ENCODE data around the gene RTKN.

Gene RTKN

DNA sequence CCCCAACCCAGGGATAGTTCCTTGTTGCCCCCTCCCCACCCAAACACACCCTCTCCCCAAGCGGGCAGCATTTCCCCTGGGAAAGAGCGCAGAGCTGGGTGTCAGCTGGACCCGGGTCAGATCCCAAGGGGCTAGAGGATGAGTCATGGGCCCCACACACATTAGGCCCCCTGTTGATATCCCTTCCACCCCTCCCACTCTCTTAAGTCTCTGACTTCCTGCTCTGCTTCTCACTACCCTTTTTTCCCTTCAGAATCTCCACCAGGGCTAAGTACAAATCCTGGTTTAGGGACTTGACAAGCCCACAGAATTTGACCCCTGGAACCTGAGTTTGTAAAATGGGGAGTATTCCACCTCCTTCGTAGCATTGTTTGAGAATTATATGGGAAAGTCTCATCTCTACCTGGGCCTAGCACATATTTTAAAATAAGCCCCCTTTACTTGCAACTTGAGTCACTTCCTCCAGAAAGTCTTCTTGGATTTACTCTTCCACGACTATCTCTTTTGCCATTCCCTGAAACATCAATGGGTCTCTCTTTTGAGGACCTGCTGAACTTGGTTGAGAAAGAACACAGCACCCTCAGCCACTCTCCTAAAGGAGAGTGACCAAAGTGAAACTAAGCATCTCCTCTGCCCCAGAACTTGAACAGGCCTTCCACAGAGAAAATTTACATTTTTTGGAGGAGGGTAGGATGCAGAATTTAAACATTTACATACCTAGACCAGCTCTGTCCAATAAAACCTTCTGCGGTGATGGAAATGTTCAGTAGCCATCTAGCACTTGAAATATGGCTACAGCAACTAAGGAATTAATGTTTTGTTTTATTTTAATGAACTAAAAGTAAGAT, 4.7 kb downstream of the RTKN start:
- peaks cover 31% of the 10 kb centered on the region for H3K4me1 ChIP-seq (ENCODE audit: insufficient read depth, low read length)
- H3K9me3 ChIP-seq (ENCODE audit: control insufficient read depth, insufficient read depth, low read length) = no peaks in the 10 kb centered on the region
- 0 out of 2 replicates have a peak, but pooled peaks cover under 1% of the 10 kb centered on the region for H3K36me3 ChIP-seq (ENCODE audit: insufficient read depth, low read length)
- peak overlapping the region; percentile 14; the same call in 1 of the 2 replicates for H3K9ac ChIP-seq (ENCODE audit: low read depth, low read length)

DNA sequence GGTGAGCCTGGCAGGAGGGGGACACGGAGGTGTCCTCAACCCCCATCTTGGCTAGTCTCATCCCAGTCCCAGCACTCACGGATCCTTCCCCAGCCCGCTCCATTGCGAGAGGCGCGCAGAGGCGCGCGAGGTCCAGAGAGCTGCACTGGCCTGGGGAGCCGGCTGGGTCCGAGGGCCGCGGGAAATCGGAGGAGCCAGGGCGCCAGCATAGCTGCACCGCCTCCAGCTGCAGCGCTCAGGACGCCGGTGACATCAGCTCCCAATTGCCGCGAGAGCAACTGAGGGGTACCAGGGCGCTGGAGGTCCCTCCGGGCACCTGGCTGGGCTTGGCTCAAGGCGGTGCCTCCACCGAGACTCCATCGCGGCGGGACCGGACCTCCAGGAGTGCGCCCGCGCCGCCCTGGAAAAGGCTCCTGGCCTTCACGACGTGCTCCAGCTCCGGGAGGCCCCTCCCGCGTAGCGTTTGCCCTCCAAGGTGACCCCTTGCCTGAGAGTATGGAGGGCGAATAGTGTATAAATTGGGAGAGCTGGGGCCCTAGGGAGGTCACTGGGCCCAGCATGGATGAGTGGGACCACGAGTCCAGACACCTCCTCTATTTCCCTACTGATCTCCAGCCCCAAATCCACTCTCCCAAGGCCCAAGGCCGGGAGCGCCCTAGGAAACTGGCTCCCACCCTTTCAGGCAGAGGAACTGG, 5.5 kb downstream of the RTKN start:
- peak overlapping the region; percentile 14; the same call in 1 of the 2 replicates for H3K9ac ChIP-seq (ENCODE audit: low read depth, low read length)
- no peaks in the 10 kb centered on the region for H3K9me3 ChIP-seq (ENCODE audit: control insufficient read depth, insufficient read depth, low read length)
- H3K36me3 ChIP-seq (ENCODE audit: insufficient read depth, low read length) = peaks cover 8% of the 10 kb centered on the region; the same call in 1 of the 2 replicates
- H3K4me1 ChIP-seq (ENCODE audit: insufficient read depth, low read length) = peaks cover 31% of the 10 kb centered on the region

DNA sequence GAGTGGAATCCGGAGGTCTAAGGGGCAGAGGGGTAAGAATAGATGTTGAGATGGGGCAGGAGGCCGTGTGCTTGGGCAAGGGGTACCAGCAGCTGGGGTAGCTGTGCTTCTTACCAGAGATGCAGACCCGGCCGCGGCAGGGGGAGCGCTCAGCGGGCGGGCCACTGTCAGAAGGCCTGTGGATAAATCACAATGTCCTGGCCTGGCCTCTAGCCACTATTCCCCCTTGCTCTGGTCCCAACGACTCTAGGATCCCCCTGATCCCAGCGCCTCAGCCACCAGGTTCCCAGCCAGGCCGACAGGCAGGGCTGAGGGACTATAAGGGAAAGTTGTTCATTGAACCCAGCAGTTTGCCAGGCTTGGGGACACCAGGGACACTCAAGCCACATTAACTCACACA, 11.2 kb downstream of the RTKN start:
- H3K9me3 ChIP-seq (ENCODE audit: control insufficient read depth, insufficient read depth, low read length) = no peaks in the 10 kb centered on the region
- 0 out of 2 replicates have a peak, but pooled peaks cover 3% of the 10 kb centered on the region for H3K4me1 ChIP-seq (ENCODE audit: insufficient read depth, low read length)
- H3K36me3 ChIP-seq (ENCODE audit: insufficient read depth, low read length) = peaks cover 20% of the 10 kb centered on the region
- H3K9ac ChIP-seq (ENCODE audit: low read depth, low read length) = no peak overlapping the region

DNA sequence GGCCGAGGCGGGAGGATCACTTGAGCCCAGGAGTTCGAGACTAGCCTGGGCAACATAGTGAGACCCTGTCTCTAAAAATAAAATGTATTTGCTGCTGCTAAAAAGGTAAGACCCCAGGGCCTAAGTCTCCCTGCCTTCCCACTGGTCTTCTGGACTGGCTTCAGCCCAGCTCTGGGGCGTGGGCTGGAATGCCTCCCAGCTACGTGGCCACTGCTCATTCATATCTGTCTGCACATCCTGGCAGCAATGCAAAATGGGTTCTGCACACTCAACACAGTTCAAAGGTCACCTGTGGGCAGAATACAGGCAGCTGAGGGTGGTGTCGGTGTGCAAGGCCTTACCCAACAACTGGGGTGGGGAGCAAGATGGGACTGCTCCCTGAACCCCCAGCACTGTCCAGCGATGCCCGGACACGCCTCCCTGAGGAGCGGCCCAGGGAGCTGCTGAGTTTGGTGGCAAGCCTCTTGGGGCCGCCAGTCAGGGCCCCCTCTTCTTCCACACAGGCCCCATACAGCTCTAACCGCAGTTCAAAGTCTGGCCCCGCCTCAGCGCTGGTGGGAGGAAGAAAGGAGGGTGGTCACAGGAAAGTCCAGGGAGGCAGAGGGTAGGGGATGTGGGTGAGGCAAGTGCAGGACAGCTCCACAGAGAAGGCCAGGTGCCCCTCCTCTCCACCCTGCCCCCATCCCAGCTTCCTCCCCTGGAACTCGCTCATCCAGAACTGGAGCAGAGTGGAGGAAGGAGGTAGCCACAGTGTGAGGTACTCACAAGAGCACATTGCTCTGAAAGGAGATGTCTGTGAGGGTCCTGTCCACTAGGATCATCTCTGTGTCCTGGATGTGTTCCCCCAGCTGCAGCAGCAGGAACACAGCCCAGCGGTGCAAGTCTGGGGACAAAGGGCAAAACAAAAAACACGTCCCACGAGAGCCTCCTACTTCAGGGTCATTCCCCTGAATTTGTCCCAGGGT, 12.0 kb downstream of the RTKN start:
- Histone ChIP-seq H3K9ac (ENCODE audit: low read depth, low read length) (no peak overlapping the region), H3K4me1 (ENCODE audit: insufficient read depth, low read length) (0 out of 2 replicates have a peak, but pooled peaks cover 3% of the 10 kb centered on the region), H3K36me3 (ENCODE audit: insufficient read depth, low read length) (peaks cover 20% of the 10 kb centered on the region), H3K9me3 (ENCODE audit: control insufficient read depth, insufficient read depth, low read length) (no peaks in the 10 kb centered on the region)

- Histone ChIP-seq H3K9me3 (ENCODE audit: control insufficient read depth, insufficient read depth, low read length) (no peaks in the 10 kb centered on the region), H3K36me3 (ENCODE audit: insufficient read depth, low read length) (peaks cover 20% of the 10 kb centered on the region), H3K4me1 (ENCODE audit: insufficient read depth, low read length) (0 out of 2 replicates have a peak, but pooled peaks cover 3% of the 10 kb centered on the region), H3K9ac (ENCODE audit: low read depth, low read length) (no peak overlapping the region)
These were observed 13.1 kb downstream of the RTKN start for GRCh38 chr2:74428675-74429074.

GRCh38 chr2:74427551-74427950, 14.2 kb downstream of the RTKN start:
- Histone ChIP-seq H3K36me3 (ENCODE audit: insufficient read depth, low read length) (peaks cover 20% of the 10 kb centered on the region), H3K4me1 (ENCODE audit: insufficient read depth, low read length) (0 out of 2 replicates have a peak, but pooled peaks cover 3% of the 10 kb centered on the region), H3K9ac (ENCODE audit: low read depth, low read length) (no peak overlapping the region), H3K9me3 (ENCODE audit: control insufficient read depth, insufficient read depth, low read length) (no peaks in the 10 kb centered on the region)

GRCh38 chr2:74426181-74426758, 15.5 kb downstream of the RTKN start:
- Histone ChIP-seq H3K36me3 (ENCODE audit: insufficient read depth, low read length) (peaks cover 12% of the 10 kb centered on the region), H3K4me1 (ENCODE audit: insufficient read depth, low read length) (0 out of 2 replicates have a peak, but pooled peaks cover 3% of the 10 kb centered on the region), H3K9me3 (ENCODE audit: control insufficient read depth, insufficient read depth, low read length) (no peaks in the 10 kb centered on the region)

GRCh38 chr2:74425523-74425922, 16.2 kb downstream of the RTKN start:
- H3K9ac ChIP-seq (ENCODE audit: low read depth, low read length) = no peak overlapping the region
- H3K4me1 ChIP-seq (ENCODE audit: insufficient read depth, low read length) = 0 out of 2 replicates have a peak, but pooled peaks cover 3% of the 10 kb centered on the region
- no peaks in the 10 kb centered on the region for H3K9me3 ChIP-seq (ENCODE audit: control insufficient read depth, insufficient read depth, low read length)
- H3K36me3 ChIP-seq (ENCODE audit: insufficient read depth, low read length) = peaks cover 10% of the 10 kb centered on the region

More at GRCh38 chr2:74426181-74426758, 15.5 kb downstream of the RTKN start:
- H3K9ac ChIP-seq (ENCODE audit: low read depth, low read length) = no peak overlapping the region

DNA sequence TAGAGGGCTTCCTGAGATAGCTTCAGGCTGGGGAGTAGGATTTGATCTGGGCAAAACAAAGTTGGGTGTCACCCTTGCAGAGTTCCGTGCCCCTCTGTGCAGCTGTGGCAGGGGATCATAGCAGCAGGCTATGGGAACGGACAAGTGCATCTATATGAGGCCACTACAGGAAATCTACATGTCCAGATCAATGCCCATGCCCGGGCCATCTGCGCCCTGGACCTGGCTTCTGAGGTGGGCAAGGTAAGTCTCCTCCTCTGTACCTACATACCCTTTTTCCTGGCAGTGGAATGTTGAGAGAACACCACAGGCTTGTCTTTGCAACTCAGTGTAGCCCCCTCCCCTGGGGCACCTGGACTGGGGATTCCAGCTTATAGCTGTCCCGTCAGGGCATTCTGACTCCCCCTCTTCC, 16.7 kb downstream of the RTKN start:
- Histone ChIP-seq H3K36me3 (ENCODE audit: insufficient read depth, low read length) (peaks cover 10% of the 10 kb centered on the region), H3K4me1 (ENCODE audit: insufficient read depth, low read length) (0 out of 2 replicates have a peak, but pooled peaks cover 3% of the 10 kb centered on the region), H3K9ac (ENCODE audit: low read depth, low read length) (no peak overlapping the region), H3K9me3 (ENCODE audit: control insufficient read depth, insufficient read depth, low read length) (no peaks in the 10 kb centered on the region)

- no peaks in the 10 kb centered on the region for H3K9me3 ChIP-seq (ENCODE audit: control insufficient read depth, insufficient read depth, low read length)
- H3K4me1 ChIP-seq (ENCODE audit: insufficient read depth, low read length) = 0 out of 2 replicates have a peak, but pooled peaks cover 3% of the 10 kb centered on the region
- H3K9ac ChIP-seq (ENCODE audit: low read depth, low read length) = no peak overlapping the region
- peaks cover 10% of the 10 kb centered on the region for H3K36me3 ChIP-seq (ENCODE audit: insufficient read depth, low read length)
These were observed 17.4 kb downstream of the RTKN start for GRCh38 chr2:74424139-74424992.

DNA sequence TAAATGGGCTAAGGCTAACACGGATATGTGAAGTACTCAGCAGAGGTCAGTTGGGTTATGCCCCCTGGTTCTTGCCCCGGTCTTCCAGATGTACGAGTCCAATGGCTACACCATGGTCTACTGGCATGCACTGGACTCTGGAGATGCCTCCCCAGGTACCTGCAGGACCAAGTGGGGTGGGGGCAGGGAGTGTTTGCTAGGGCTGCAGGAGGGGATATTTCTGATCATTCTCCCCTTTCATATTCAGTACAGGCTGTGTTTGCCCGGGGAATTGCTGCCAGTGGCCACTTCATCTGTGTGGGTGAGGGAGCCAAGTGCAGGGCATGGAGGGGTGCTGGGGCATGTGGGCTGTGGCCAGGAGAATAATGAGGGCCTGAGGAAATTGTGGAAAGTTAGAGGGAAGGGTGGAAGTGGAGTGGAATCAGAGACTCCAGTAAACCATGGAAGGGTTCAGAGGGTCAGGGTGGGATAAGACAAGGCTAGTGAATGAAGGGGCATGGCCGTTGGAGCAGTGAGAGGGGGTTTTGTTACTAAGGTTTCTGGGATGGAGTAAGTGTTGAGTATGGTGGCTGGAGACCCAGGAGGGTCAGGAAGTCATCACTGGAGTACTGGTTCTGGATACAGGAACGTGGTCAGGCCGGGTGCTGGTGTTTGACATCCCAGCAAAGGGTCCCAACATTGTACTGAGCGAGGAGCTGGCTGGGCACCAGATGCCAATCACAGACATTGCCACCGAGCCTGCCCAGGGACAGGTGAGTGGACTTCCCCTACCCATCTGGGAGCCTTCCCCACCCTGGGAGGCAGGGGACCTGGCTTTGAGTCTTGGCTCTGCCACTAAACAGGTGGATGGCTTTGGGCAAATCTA, 18.3 kb downstream of the RTKN start:
- Histone ChIP-seq H3K36me3 (ENCODE audit: insufficient read depth, low read length) (peaks cover 8% of the 10 kb centered on the region), H3K4me1 (ENCODE audit: insufficient read depth, low read length) (0 out of 2 replicates have a peak, but pooled peaks cover 3% of the 10 kb centered on the region), H3K9ac (ENCODE audit: low read depth, low read length) (no peak overlapping the region)

GRCh38 chr2:74421221-74421870, 20.4 kb downstream of the RTKN start, which contains the start of the genes C2orf81 and WDR54:
TSS of gene C2orf81 (minus strand) at chr2:74421619. CDS start at chr2:74421560, 59 bp downstream.
TSS of gene WDR54 (plus strand) at chr2:74421730. CDS start at chr2:74422154, 424 bp downstream.
- Histone ChIP-seq H3K9me3 (ENCODE audit: control insufficient read depth, insufficient read depth, low read length) (no peaks in the 10 kb centered on the region), H3K4me1 (ENCODE audit: insufficient read depth, low read length) (no peaks in the 10 kb centered on the region), H3K36me3 (ENCODE audit: insufficient read depth, low read length) (no peaks in the 10 kb centered on the region), H3K9ac (ENCODE audit: low read depth, low read length) (peak within 1 kb of the TSS; percentile 86)

More for the DNA sequence above, 18.3 kb downstream of the RTKN start:
- H3K9me3 ChIP-seq (ENCODE audit: control insufficient read depth, insufficient read depth, low read length) = no peaks in the 10 kb centered on the region
